ENCODE data around the gene TPCN1.

- no peak for TF ChIP-seq POLR2A (IDR thresholded peaks at IDR 0.05)
- no peak for TF ChIP-seq CTCF (IDR thresholded peaks at IDR 0.05)
These were observed 125.8 kb downstream of the TPCN1 start for GRCh38 chr12:113347107-113347506.

All from breast epithelium (tissue), 3 donors.